Peyer's patch (tissue), 4 donors: Measurements from ENCODE around the gene GTF2A1L.

Experiments used
- CTCF ChIP-seq, 6 experiments: fragments of 450-650 bp in 4 of 6; fragments of 200-600 bp in 2 of 6; sonication (generic) in 1 of 6; IDR thresholded peaks; one replicate each; pipeline ENCODE4 v1.5.1; 2017 to 2019; ENCODE audit warnings: antibody characterized with exemption in 6 of 6, mild to moderate bottlenecking in 3 of 6, moderate library complexity in 1 of 6
- POLR2A ChIP-seq, 2 donors: fragments of 450-650 bp; IDR thresholded peaks; one replicate each; pipeline ENCODE4 v1.5.1; 2017; ENCODE audit warnings: antibody characterized with exemption in 2 of 2, mild to moderate bottlenecking in 2 of 2, moderate library complexity in 2 of 2

DNA sequence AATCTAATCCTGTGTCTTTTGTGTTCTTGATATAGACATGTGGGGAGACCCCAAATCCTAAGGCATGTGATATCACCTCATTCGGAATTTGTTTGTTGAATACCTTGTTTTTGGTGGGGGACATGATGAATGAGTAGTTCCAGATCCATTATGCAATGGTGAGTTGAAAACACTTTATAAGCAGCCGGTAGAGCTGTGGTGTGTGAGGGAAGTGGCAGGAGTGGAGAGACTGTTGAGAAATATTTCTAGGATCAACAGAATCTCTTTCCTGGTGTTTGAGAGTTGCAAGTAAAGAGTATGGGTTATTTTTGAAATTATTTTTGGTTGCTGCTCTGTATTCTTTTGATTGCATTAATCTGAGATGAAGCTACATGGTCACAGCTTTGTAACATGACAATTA is 103.5 kb downstream of the GTF2A1L start:
- no peak for TF ChIP-seq CTCF (IDR thresholded peaks at IDR 0.05)
- TF ChIP-seq POLR2A (IDR thresholded peaks at IDR 0.05), result no peak
